GM13976 (cell line): ENCODE results near the gene MAML2.

Experiments used
- DNase-seq: peaks from one replicate; pipeline ENCODE4 v3.0.0; 2012; ENCODE audit warnings: low spot score
- CTCF ChIP-seq: IDR thresholded peaks from 2 replicates; pipeline ENCODE4 v1.5.1; 2012; ENCODE audit warnings: borderline replicate concordance, mild to moderate bottlenecking; ENCODE audit not compliant: insufficient read depth; ENCODE audit errors: extremely low read depth, missing control alignments, control extremely low read depth
- in situ Hi-C: fragments of 300-500 bp; cut with MboI; formaldehyde crosslinking; loops from one replicate; pipeline ENCODE4 v1.12.0; 2022; ENCODE audit warnings: low sequenced_read_pairs, mixed read lengths, inconsistent platforms; ENCODE audit not compliant: unreplicated experiment

MAML2 gene

GRCh38 chr11:96332126-96332771, 10.7 kb downstream of the MAML2 start:
- in situ Hi-C loops: no loop called here
- no peak for TF ChIP-seq CTCF
- DNase-seq: no peak

- no peak for DNase-seq
- in situ Hi-C loops: no loop called here
- no peak for TF ChIP-seq CTCF
Observed at GRCh38 chr11:96331699-96332116, 11.3 kb downstream of the MAML2 start.

DNA sequence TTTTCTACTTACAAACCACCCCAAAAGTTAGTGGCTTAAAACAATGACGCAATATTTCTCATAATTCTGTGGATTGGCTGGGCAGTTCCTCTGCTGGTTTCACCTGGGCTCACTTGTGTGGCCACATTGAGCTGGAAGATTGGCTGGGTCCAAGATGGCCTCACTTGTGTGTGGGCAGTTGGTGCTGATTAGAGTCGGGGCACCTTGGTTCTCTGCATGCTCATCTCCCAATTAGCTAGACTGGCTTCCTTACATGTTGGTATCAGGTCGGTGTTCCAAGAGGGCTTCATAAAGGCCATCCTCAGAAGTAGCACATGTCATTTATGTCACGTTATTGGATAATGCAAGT, 12.5 kb downstream of the MAML2 start:
- no peak for TF ChIP-seq CTCF
- no peak for DNase-seq
- in situ Hi-C loops: no loop called here

DNA sequence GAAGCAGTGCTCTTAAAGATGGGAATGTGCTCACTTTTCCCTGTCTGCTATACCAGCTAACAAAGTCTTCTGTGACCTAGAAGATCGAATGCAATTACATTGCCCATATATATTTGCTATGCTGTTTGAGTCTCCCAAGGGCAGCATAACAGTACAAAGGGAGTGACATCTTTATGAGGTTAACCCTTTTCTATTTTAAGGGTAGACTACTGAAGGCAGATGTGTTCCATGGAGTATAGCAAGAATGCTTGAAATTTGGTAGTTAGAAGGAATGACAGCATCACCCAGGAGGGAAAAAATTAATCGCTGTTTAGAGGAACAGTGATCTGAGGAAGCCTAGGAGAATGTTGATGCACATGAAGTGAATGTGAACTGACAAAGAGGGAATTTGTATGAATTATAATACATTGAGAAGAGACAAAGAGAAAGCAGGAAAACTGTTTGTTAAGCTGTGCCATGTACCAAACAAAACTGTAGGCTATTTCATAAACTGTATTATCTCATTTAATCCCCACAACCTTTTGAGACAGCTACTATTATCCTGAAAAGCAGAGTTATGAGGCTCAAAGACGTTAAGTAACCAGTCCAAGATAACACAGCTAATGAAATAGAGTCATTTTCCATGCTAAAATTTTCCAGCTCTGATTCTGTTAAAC, 13.0 kb downstream of the MAML2 start:
- in situ Hi-C loops: no loop called here
- no peak for TF ChIP-seq CTCF
- DNase-seq: no peak

- no peak for TF ChIP-seq CTCF
- DNase-seq: no peak
- in situ Hi-C loops: no loop called here
Observed at GRCh38 chr11:96329419-96329818, 13.6 kb downstream of the MAML2 start.

- DNase-seq: no peak
- TF ChIP-seq CTCF: no peak
- in situ Hi-C loops: no loop called here
Observed at GRCh38 chr11:96328395-96329010, 14.5 kb downstream of the MAML2 start.
